ENCODE data around the gene MEGF11.

MEGF11 gene

GRCh38 chr15:66103293-66103590 lies 150.3 kb downstream of the MEGF11 start:
- H3K4me3 ChIP-seq (ENCODE audit: low read depth, low read length) = no peak overlapping the region
- no peak for TF ChIP-seq CTCF (IDR thresholded peaks at IDR 0.05; ENCODE audit: low read depth, low read length, missing control alignments)
- no peak for DNase-seq (ENCODE audit: low read depth)

- no peak for TF ChIP-seq CTCF (IDR thresholded peaks at IDR 0.05; ENCODE audit: low read depth, low read length, missing control alignments)
- no peak for DNase-seq (ENCODE audit: low read depth)
Measured at GRCh38 chr15:66102563-66103292, 150.8 kb downstream of the MEGF11 start.

GRCh38 chr15:66101715-66102395 lies 151.7 kb downstream of the MEGF11 start:
- no peak overlapping the region for H3K4me3 ChIP-seq (ENCODE audit: low read depth, low read length)
- DNase-seq (ENCODE audit: low read depth) = no peak

More at GRCh38 chr15:66102563-66103292, 150.8 kb downstream of the MEGF11 start:
- H3K4me3 ChIP-seq (ENCODE audit: low read depth, low read length) = no peak overlapping the region

GRCh38 chr15:66100761-66101160 lies 152.8 kb downstream of the MEGF11 start:
- no peak for TF ChIP-seq CTCF (IDR thresholded peaks at IDR 0.05; ENCODE audit: low read depth, low read length, missing control alignments)
- no peak overlapping the region for H3K4me3 ChIP-seq (ENCODE audit: low read depth, low read length)
- DNase-seq (ENCODE audit: low read depth) = no peak

More at GRCh38 chr15:66101715-66102395, 151.7 kb downstream of the MEGF11 start:
- TF ChIP-seq CTCF (IDR thresholded peaks at IDR 0.05; ENCODE audit: low read depth, low read length, missing control alignments) = no peak

- no peak for TF ChIP-seq CTCF (IDR thresholded peaks at IDR 0.05; ENCODE audit: low read depth, low read length, missing control alignments)
- no peak for DNase-seq (ENCODE audit: low read depth)
- no peak overlapping the region for H3K4me3 ChIP-seq (ENCODE audit: low read depth, low read length)
Measured at GRCh38 chr15:66099950-66100671, 153.4 kb downstream of the MEGF11 start.

GRCh38 chr15:66098022-66098363 lies 155.6 kb downstream of the MEGF11 start:
- no peak for TF ChIP-seq CTCF (IDR thresholded peaks at IDR 0.05; ENCODE audit: low read depth, low read length, missing control alignments)
- DNase-seq (ENCODE audit: low read depth) = no peak
- H3K4me3 ChIP-seq (ENCODE audit: low read depth, low read length) = no peak overlapping the region
